Measurements from ENCODE around the gene BICC1. TPM values are rescaled to one million over a fixed set of nuclear protein-coding genes. Genes with fewer than 3 reads are reported as not detected.

Gene BICC1
- total and polyA plus RNA-seq, 2 of the 13 experiments (the other 11 are each of a cell fraction or from before 2014, with no cell fraction given), result 0.18 to 1.5 TPM

DNA sequence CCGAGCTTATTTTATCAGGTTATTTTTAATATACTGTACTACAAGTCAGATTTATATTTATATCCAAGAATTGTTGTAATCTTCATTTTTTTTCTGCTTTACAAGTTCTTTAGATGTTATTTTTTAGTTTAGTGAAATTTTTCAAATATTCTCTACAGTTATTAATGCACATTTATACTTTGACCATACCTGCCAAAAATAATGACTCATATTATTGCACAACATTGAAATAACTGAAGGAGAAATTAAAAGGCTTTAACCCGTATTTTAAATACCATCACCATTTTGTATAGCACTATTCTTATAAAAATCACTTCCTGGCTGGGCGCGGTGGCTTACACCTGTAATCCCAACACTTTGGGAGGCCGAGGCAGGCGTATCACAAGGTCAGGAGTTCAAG lies 278.5 kb downstream of the BICC1 start:
- ChIA-PET POLR2A (no interaction called here), CTCF (ENCODE audit: low intra/inter-chr PET ratio, low total read pairs) (no interaction called here)
- Histone ChIP-seq H3K27ac (ENCODE audit: extremely low read length, insufficient read depth, low read length) (no peak overlapping the region), H4K20me1 (ENCODE audit: insufficient read depth, low read length) (no peaks in the 10 kb centered on the region), H3K79me2 (ENCODE audit: insufficient read depth, low read length) (no peaks in the 10 kb centered on the region), H3K36me3 (replicated peaks in 1 of 2; ENCODE audit: control insufficient read depth in 1 of 2, insufficient read depth in 2 of 2, low read length in 2 of 2) (0 out of 5 replicates have a peak, but pooled peaks cover 0 to 2% of the 10 kb centered on the region in 2 experiments), H3K27me3 (ENCODE audit: control insufficient read depth in 1 of 2, insufficient read depth in 2 of 2, low read length in 2 of 2) (no peaks in the 10 kb centered on the region), H2AFZ (ENCODE audit: low read length) (no peak overlapping the region), H3K4me1 (ENCODE audit: insufficient read depth, low read length) (no peaks in the 10 kb centered on the region), H3K4me2 (ENCODE audit: low read depth, low read length) (no peak overlapping the region), H3K4me3 (replicated peaks in 1 of 3; ENCODE audit: insufficient read depth in 1 of 3, low read depth in 2 of 3, low read length in 3 of 3) (no peak overlapping the region), H3K9ac (ENCODE audit: insufficient read depth, low read depth, low read length) (no peak overlapping the region), H3K9me3 (ENCODE audit: low read length) (no peaks in the 10 kb centered on the region)
- ATAC-seq (no peak), FAIRE-seq (no peak), DNase-seq (ENCODE audit: low spot score) (no peak)
- intact Hi-C loops (cut with micrococcal nuclease; ENCODE audit: unreplicated experiment), result no loop called here
- 91% methylated on average over 6 of the region's 6 CpGs for WGBS (ENCODE audit: low lambda C conversion rate)
- TF ChIP-seq NFE2 (CRISPR knock-in tag; IDR thresholded peaks at IDR 0.05) (no peak), CEBPB (IDR thresholded peaks at IDR 0.05; ENCODE audit: borderline replicate concordance, low read depth, low read length) (peak; percentile 49; the same call in 1 of the 2 replicates)
- TF ChIP-seq, protein P1, sequence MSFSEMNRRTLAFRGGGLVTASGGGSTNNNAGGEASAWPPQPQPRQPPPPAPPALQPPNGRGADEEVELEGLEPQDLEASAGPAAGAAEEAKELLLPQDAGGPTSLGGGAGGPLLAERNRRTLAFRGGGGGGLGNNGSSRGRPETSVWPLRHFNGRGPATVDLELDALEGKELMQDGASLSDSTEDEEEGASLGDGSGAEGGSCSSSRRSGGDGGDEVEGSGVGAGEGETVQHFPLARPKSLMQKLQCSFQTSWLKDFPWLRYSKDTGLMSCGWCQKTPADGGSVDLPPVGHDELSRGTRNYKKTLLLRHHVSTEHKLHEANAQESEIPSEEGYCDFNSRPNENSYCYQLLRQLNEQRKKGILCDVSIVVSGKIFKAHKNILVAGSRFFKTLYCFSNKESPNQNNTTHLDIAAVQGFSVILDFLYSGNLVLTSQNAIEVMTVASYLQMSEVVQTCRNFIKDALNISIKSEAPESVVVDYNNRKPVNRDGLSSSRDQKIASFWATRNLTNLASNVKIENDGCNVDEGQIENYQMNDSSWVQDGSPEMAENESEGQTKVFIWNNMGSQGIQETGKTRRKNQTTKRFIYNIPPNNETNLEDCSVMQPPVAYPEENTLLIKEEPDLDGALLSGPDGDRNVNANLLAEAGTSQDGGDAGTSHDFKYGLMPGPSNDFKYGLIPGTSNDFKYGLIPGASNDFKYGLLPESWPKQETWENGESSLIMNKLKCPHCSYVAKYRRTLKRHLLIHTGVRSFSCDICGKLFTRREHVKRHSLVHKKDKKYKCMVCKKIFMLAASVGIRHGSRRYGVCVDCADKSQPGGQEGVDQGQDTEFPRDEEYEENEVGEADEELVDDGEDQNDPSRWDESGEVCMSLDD (CRISPR knock-in tag; IDR thresholded peaks at IDR 0.05; ENCODE audit: borderline replicate concordance), result no peak
- TF ChIP-seq, protein P2, sequence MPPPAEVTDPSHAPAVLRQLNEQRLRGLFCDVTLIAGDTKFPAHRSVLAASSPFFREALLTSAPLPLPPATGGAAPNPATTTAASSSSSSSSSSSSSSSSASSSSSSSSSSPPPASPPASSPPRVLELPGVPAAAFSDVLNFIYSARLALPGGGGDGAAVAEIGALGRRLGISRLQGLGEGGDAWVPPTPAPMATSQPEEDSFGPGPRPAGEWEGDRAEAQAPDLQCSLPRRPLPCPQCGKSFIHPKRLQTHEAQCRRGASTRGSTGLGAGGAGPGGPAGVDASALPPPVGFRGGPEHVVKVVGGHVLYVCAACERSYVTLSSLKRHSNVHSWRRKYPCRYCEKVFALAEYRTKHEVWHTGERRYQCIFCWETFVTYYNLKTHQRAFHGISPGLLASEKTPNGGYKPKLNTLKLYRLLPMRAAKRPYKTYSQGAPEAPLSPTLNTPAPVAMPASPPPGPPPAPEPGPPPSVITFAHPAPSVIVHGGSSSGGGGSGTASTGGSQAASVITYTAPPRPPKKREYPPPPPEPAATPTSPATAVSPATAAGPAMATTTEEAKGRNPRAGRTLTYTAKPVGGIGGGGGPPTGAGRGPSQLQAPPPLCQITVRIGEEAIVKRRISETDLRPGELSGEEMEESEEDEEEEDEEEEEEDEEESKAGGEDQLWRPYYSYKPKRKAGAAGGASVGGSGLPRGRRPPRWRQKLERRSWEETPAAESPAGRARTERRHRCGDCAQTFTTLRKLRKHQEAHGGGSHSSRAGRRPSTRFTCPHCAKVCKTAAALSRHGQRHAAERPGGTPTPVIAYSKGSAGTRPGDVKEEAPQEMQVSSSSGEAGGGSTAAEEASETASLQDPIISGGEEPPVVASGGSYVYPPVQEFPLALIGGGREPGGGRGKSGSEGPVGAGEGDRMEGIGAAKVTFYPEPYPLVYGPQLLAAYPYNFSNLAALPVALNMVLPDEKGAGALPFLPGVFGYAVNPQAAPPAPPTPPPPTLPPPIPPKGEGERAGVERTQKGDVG (CRISPR knock-in tag; IDR thresholded peaks at IDR 0.05; ENCODE audit: borderline replicate concordance), result no peak
- no TSS peak for BruUV-seq (replicated peaks)
- in situ Hi-C loops (cut with HindIII; ENCODE audit: extremely low pct_ligation_motif_present, low pct_unique_long_range_greater_than_20kb), result loop anchor here (25.0 kb wide), 2 partner anchors 1021 to 1246 kb away; no protein-coding TSS in a partner anchor
